ENCODE results near the gene SLC18A2. TPM values are rescaled to one million over a fixed set of nuclear protein-coding genes. Genes with fewer than 3 reads are reported as not detected.

SLC18A2 gene
- total and polyA plus RNA-seq, 2 of the 8 experiments (the other 6 are each of a cell fraction or from before 2014, with no cell fraction given): 6.5 to 7.0 TPM

- no peak for DNase-seq (ENCODE audit: low read depth in 1 of 2, low spot score in 2 of 2)
- H2BK12ac ChIP-seq (ENCODE audit: low read depth, low read length): no peak overlapping the region
- H2BK5ac ChIP-seq (ENCODE audit: low read depth, low read length): no peak overlapping the region
- H3K4me1 ChIP-seq (replicated peaks in 1 of 4; ENCODE audit: control insufficient read depth in 3 of 4, insufficient read depth in 4 of 4, low read length in 3 of 4): peaks cover 0 to 6% (median 3%) of the 10 kb centered on the region in 4 experiments; a peak in 5 of 7 replicates
- H3K4me2 ChIP-seq (ENCODE audit: insufficient read depth in 1 of 2, low read depth in 2 of 2, low read length in 2 of 2): no peak overlapping the region
- H4K5ac ChIP-seq (ENCODE audit: insufficient read length, low read depth, low read length): no peak overlapping the region
- no peak overlapping the region for H2BK15ac ChIP-seq (ENCODE audit: low read length)
- H2BK20ac ChIP-seq (ENCODE audit: low read length): no peak overlapping the region
- no peaks in the 10 kb centered on the region for H3K9me3 ChIP-seq (ENCODE audit: insufficient read depth in 2 of 2, low read depth in 1 of 2, low read length in 1 of 2)
- H3K4me3 ChIP-seq (ENCODE audit: extremely low read depth in 1 of 4, insufficient read depth in 2 of 4, low read depth in 3 of 4, low read length in 4 of 4): no peak overlapping the region
- H3K14ac ChIP-seq (ENCODE audit: insufficient read length): no peak overlapping the region
- no peaks in the 10 kb centered on the region for H3K79me1 ChIP-seq (ENCODE audit: low read depth, low read length)
- no peak overlapping the region for H2AK5ac ChIP-seq (ENCODE audit: low read depth, low read length)
- ChIA-PET POLR2A (ENCODE audit: partially characterized antibody) (no interaction called here), CTCF (ENCODE audit: partially characterized antibody) (interaction anchor here (2.1 to 2.4 kb wide), 2 partner anchors 21 to 81 kb away, joined by 7 to 8 read pairs; no protein-coding TSS in a partner anchor)
- peaks cover 11% of the 10 kb centered on the region; the same call in 1 of the 2 replicates for H3K23me2 ChIP-seq (ENCODE audit: low read depth, low read length)
- no peak overlapping the region for H3K9ac ChIP-seq (replicated peaks in 1 of 4; ENCODE audit: extremely low read depth in 1 of 4, low read depth in 3 of 4, low read length in 3 of 4)
- no peaks in the 10 kb centered on the region for H4K20me1 ChIP-seq (replicated peaks in 1 of 2; ENCODE audit: control insufficient read depth in 1 of 2, insufficient read depth in 2 of 2, low read length in 2 of 2)
- H4K8ac ChIP-seq (ENCODE audit: extremely low read depth, insufficient read depth, low read length): no peak overlapping the region
- no peak overlapping the region for H4K91ac ChIP-seq (replicated peaks; ENCODE audit: insufficient read length, low read length)
- H3K18ac ChIP-seq (ENCODE audit: extremely low read depth, low read length): no peak overlapping the region
- no peak overlapping the region for H2AFZ ChIP-seq (ENCODE audit: low read length)
- WGBS, 2 experiments (ENCODE audit: extremely low coverage in 1 of 2, insufficient coverage in 1 of 2, insufficient read length in 1 of 2, insufficient replicate concordance in 2 of 2, low coverage in 1 of 2, low lambda C conversion rate in 2 of 2, missing lambda C conversion rate in 1 of 2): 86% methylated on average over 5 of the region's 5 CpGs; no CpG with 5 or more reads in 1 of the 2 experiments
- no peaks in the 10 kb centered on the region for H3K36me3 ChIP-seq (ENCODE audit: control insufficient read depth in 2 of 4, insufficient read depth in 4 of 4, low read length in 3 of 4)
- no peak overlapping the region for H2BK120ac ChIP-seq (replicated peaks; ENCODE audit: low read depth, low read length)
- H3K23ac ChIP-seq (ENCODE audit: insufficient read length): no peak overlapping the region
- peaks cover 2 to 17% (median 9%) of the 10 kb centered on the region in 4 experiments for H3K27me3 ChIP-seq (replicated peaks in 1 of 4; ENCODE audit: control insufficient read depth in 3 of 4, extremely low read depth in 1 of 4, insufficient read depth in 3 of 4, low read length in 3 of 4)
- H3K79me2 ChIP-seq (ENCODE audit: control insufficient read depth in 1 of 2, insufficient read depth in 2 of 2, low read length in 2 of 2): no peaks in the 10 kb centered on the region
- H3K27ac ChIP-seq (ENCODE audit: low read depth, low read length): no peak overlapping the region
- no peak for FAIRE-seq
- no peak overlapping the region for H3K56ac ChIP-seq (replicated peaks; ENCODE audit: insufficient read length, low read depth, low read length)
- no peak overlapping the region for H3K4ac ChIP-seq (replicated peaks; ENCODE audit: insufficient read length, low read depth, low read length)
- TF ChIP-seq NRF1 (IDR thresholded peaks at IDR 0.05; ENCODE audit: low read depth, low read length): no peak
- TF ChIP-seq ASH2L (IDR thresholded peaks at IDR 0.05; ENCODE audit: low read length): no peak
- no peak for TF ChIP-seq ATF2 (IDR thresholded peaks at IDR 0.05; ENCODE audit: low read length)
- TF ChIP-seq SP1 (IDR thresholded peaks at IDR 0.05; ENCODE audit: low read depth, low read length): no peak
- no peak for TF ChIP-seq CEBPB (IDR thresholded peaks at IDR 0.05; ENCODE audit: low read depth, low read length)
- TF ChIP-seq RAD21 (IDR thresholded peaks at IDR 0.05 in 1 of 2, conservative IDR thresholded peaks at IDR 0.05 in 1 of 2; ENCODE audit: low read depth in 2 of 2, low read length in 2 of 2): no peak
- TF ChIP-seq GTF2F1 (IDR thresholded peaks at IDR 0.05; ENCODE audit: borderline replicate concordance, low read depth, low read length): no peak
- no peak for TF ChIP-seq YY1 (IDR thresholded peaks at IDR 0.05; ENCODE audit: low read depth, low read length)
- TF ChIP-seq RFX5 (IDR thresholded peaks at IDR 0.05; ENCODE audit: borderline replicate concordance, low read depth, low read length): no peak
- TF ChIP-seq CREB1 (IDR thresholded peaks at IDR 0.05): no peak
- TF ChIP-seq POU5F1 (IDR thresholded peaks at IDR 0.05; ENCODE audit: low read depth, low read length): no peak
- no peak for TF ChIP-seq SP4 (IDR thresholded peaks at IDR 0.05; ENCODE audit: low read length)
- no peak for TF ChIP-seq KDM4A (IDR thresholded peaks at IDR 0.05; ENCODE audit: low read depth, low read length, severe bottlenecking)
Observed at GRCh38 chr10:117237401-117237991, 3.4 kb upstream of the SLC18A2 start.
